ENCODE results near the gene ADCY1. TPM values are rescaled to one million over a fixed set of nuclear protein-coding genes. Genes with fewer than 3 reads are reported as not detected.

The ADCY1 gene
- total RNA-seq, 2 experiments from 2014 or later, result 0.02 to 0.07 TPM

GRCh38 chr7:45573204-45573603 is 964 bp upstream of the ADCY1 start:
- H3K27ac Mint-ChIP-seq, result no peak overlapping the region
- intact Hi-C loops (cut with micrococcal nuclease), result no loop called here
- ChIA-PET CTCF (no interaction called here), POLR2A (no interaction called here)
- H3K4me1 Mint-ChIP-seq (ENCODE audit: low read depth), result no peaks in the 10 kb centered on the region
- ATAC-seq (no peak), DNase-seq (no peak)
- no peaks in the 10 kb centered on the region for H3K9me3 Mint-ChIP-seq
- peaks cover 35% of the 10 kb centered on the region for H3K27me3 Mint-ChIP-seq
- no peaks in the 10 kb centered on the region for H3K36me3 Mint-ChIP-seq (ENCODE audit: low read depth)
- TF ChIP-seq CTCF (IDR thresholded peaks at IDR 0.05), result no peak
- peak overlapping the region; percentile 35 for H3K4me3 Mint-ChIP-seq

GRCh38 chr7:45574416-45574668 is 174 bp downstream of the ADCY1 start:
- intact Hi-C loops (cut with micrococcal nuclease), result no loop called here
- H3K27me3 Mint-ChIP-seq, result peaks cover 35% of the 10 kb centered on the region
- no peak overlapping the region for H3K27ac Mint-ChIP-seq
- H3K9me3 Mint-ChIP-seq, result no peaks in the 10 kb centered on the region
- DNase-seq (no peak), ATAC-seq (no peak)
- CTCF ChIA-PET, result no interaction called here
- TF ChIP-seq CTCF (IDR thresholded peaks at IDR 0.05), result no peak
- no peak overlapping the region for H3K4me3 Mint-ChIP-seq
- H3K4me1 Mint-ChIP-seq (ENCODE audit: low read depth), result no peaks in the 10 kb centered on the region
- POLR2A ChIA-PET, result no interaction called here
- H3K36me3 Mint-ChIP-seq (ENCODE audit: low read depth), result no peaks in the 10 kb centered on the region

GRCh38 chr7:45574669-45575500 is 717 bp downstream of the ADCY1 start:
- H3K9me3 Mint-ChIP-seq, result no peaks in the 10 kb centered on the region
- ATAC-seq (no peak), DNase-seq (no peak)
- peaks cover 35% of the 10 kb centered on the region for H3K27me3 Mint-ChIP-seq
- POLR2A ChIA-PET, result no interaction called here
- no peak overlapping the region for H3K27ac Mint-ChIP-seq
- no peaks in the 10 kb centered on the region for H3K4me1 Mint-ChIP-seq (ENCODE audit: low read depth)
- TF ChIP-seq CTCF (IDR thresholded peaks at IDR 0.05), result no peak
- intact Hi-C loops (cut with micrococcal nuclease), result no loop called here
- H3K4me3 Mint-ChIP-seq, result no peak overlapping the region
- H3K36me3 Mint-ChIP-seq (ENCODE audit: low read depth), result no peaks in the 10 kb centered on the region
- CTCF ChIA-PET, result no interaction called here

GRCh38 chr7:45575501-45576248 is 1.5 kb downstream of the ADCY1 start:
- Mint-ChIP-seq H3K4me3 (no peak overlapping the region), H3K27ac (no peak overlapping the region), H3K36me3 (ENCODE audit: low read depth) (no peaks in the 10 kb centered on the region), H3K4me1 (ENCODE audit: low read depth) (no peaks in the 10 kb centered on the region), H3K9me3 (no peaks in the 10 kb centered on the region), H3K27me3 (peaks cover 35% of the 10 kb centered on the region)
- POLR2A ChIA-PET, result no interaction called here
- intact Hi-C loops (cut with micrococcal nuclease), result no loop called here
- CTCF ChIA-PET, result no interaction called here
- ATAC-seq, result no peak
- no peak for TF ChIP-seq CTCF (IDR thresholded peaks at IDR 0.05)
- no peak for DNase-seq

- ATAC-seq (no peak), DNase-seq (no peak)
- ChIA-PET CTCF (no interaction called here), POLR2A (interaction anchor here (0.5 kb wide), 1 partner anchor 23 kb away, joined by 3 read pairs; no protein-coding TSS in a partner anchor)
- peaks cover 35% of the 10 kb centered on the region for H3K27me3 Mint-ChIP-seq
- no peaks in the 10 kb centered on the region for H3K4me1 Mint-ChIP-seq (ENCODE audit: low read depth)
- H3K36me3 Mint-ChIP-seq (ENCODE audit: low read depth), result no peaks in the 10 kb centered on the region
- TF ChIP-seq CTCF (IDR thresholded peaks at IDR 0.05), result no peak
- H3K27ac Mint-ChIP-seq, result no peak overlapping the region
- H3K4me3 Mint-ChIP-seq, result no peak overlapping the region
- intact Hi-C loops (cut with micrococcal nuclease), result no loop called here
- H3K9me3 Mint-ChIP-seq, result no peaks in the 10 kb centered on the region
Observed at GRCh38 chr7:45576249-45576929, 2.2 kb downstream of the ADCY1 start.
